HuH-7 (cell line): ENCODE results near the gene CCDC200.
"Not testable (repeated sequence)": the region's sequence is repeated elsewhere in the genome, so short reads cannot be mapped to it uniquely, and the experiment has no call there.

ENCODE experiments used
- DNase-seq: peaks from one replicate; pipeline ENCODE4 v3.0.0; 2011; ENCODE audit warnings: low spot score

CCDC200 gene

DNA sequence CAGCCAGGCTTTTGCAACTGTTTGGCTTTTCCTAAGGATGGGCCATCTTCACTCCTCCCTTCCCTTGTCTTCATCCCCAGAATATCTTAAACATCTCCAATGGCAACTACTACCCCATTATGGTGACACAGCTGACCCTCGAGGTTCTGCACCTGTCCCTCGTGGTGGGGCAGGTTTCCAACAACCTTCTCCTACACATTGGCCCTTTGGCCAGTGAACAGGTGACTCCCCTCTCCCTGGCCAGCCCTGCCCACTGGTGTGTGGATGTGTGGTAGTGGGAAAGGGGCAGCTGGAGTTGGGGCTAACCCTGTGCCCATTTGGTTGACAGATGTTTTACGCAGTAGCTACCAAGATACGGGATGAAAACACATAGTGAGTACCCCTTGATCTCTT is 12.1 kb downstream of the CCDC200 start:
- DNase-seq = no peak

DNA sequence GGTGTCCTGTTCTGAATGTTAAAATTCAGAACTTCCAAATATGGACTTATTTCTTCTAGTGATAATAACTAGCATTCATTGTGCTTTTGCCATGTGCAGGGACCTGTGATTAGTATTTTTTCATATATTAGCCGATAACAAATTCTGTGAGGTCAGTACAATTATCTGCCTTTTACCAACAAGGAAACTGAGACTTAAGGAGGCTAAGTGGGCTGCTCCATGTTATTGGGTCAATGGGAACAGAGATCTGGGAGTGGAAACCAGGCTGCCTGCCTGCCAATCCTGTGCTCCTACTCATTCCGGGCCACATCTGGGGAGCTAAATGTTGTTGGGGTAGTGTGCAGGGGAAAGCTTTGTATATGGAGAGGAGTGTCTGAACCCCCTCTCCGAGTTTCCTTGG is 13.1 kb downstream of the CCDC200 start:
- no peak for DNase-seq

DNA sequence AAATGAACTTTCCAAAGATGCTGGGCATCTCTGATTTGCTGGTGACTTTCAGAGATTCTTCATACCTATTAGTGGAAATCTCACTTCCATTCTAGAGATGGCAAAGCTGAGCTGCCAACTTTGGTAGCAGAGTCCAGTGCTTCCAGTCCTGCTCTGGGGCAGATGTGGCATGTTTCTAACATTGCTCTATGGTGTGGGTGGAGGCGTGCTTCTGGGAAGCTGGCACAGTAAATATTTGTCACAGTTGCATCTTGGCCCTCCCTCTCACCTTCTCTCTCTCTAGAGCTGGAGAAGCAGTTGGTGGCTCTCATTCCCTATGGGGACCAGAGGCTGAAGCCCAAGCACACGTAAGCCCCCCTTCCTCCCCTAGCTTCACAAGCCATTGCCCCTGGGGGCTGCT is 14.9 kb downstream of the CCDC200 start:
- DNase-seq = no peak

DNA sequence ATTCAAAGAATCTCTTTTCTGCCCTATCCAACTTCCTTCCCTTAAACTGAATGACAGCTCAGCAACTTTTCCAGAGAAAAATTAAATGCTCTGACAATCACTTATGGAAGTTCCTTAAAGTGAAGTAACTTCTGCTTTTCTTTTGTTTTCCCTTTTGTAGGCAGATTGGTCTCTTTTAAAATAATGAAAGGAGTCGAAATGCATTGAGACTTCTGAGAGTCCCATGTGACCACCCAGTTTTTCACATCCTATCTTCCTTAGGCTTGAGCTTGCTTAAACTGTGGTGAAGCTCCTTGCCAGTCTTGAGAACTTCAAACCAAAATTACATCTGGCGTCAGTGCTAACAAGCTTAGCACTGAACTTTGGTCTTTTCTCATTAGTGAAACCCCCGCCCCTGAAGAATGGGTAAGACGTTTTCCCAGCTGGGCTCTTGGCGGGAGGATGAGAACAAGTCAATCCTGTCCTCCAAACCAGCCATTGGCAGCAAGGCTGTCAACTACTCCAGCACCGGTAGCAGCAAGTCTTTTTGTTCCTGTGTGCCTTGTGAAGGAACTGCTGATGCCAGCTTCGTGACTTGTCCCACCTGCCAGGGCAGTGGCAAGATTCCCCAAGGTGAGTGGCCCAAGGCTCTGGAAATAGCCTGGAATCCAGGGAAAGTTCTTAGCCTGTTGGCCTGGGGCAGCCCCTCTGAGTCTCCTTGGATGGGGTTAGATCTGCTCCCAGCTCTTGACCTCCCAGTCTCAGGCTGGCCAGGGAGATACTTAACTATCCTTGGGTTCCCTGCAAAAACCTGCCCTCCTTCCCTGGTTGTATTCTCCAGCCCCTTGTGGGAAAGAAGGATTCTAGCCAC is 15.6 kb downstream of the CCDC200 start:
- DNase-seq = no peak

DNA sequence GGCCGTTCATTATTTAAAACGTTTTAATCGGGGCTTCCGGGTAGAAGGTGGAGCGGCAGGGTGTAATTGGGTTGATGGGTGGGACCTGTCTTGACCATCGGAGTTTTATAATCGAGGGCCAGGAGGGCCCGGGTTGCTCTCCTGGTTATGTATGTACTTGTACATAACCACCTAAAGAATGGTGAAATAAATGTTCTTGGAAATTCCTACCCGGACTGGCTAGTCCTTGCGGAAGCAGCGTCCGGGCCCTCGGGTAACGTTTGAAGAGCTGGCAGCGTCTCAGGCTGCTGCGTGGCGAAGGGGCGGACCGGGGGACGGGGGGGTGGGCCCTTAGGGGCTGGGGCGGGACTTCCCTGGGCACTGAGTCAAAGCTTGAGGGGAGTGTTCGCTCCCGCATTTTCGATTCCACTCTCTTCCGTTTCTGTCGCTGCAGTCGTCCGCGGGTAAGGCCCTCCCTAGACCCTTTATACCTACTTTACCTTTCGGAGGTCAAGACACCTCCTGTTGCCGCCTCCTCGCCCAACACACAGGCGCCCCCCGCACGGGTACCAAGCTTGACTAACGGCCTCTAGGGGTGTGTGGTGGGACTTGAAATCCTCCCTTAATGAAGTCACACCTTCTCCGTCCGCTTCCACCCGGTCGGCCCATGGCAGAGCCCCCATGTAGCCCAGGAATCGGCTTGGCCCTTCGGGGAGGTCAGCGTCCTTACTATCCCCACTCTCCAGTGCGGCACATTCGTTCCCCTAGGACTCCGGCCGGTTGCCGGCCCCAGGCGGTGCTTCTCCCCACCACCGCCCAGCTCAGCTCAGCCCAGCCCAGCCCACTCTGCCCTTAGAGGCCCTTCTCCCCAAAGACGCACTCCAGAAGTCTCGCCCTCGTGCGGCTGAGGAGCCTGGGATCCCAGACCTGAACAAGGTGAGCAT is 16.7 kb downstream of the CCDC200 start, which contains the start of gene TMEM106A:
TSS of gene TMEM106A (plus strand) at position 396 of the 923 bp plus-strand sequence. CDS start 1,167 bp downstream, outside the sequence.
- DNase-seq = no peak

DNA sequence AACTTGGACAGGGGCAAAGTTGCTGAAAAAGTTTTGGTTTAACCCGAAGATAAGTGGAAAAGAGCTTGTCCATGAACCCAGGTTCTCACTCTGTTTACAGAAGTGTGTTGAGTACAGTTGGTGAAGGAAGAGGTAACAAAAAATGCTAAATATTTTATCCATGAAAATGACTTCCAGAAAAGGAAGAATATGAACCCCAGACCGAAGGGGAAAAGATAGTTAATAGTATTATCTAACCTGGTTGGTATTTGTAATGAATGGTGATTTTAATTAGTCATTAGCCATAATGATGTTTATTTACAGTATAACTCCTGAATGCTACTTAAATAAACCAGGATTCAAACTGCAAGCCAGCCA is 17.3 kb downstream of the CCDC200 start:
- no peak for DNase-seq

DNA sequence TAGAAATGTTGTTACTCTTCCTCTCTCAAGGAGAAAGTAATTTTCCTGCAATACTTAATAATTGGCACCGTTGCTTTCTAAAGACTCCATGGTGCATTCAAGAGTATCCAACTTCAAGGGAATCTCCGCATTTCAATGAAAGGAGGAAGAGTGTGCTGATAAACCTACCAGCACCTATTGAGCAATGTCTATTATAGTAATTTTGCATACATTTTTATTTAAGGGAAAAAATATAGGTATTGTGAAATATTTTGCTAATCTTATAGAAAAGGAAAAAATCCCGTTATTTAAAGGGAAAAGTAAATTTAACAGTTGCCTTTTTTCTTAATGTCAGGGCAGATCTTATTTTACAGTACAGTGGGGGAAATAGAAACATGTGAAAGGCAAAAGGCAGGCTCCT is 17.8 kb downstream of the CCDC200 start:
- no peak for DNase-seq

DNA sequence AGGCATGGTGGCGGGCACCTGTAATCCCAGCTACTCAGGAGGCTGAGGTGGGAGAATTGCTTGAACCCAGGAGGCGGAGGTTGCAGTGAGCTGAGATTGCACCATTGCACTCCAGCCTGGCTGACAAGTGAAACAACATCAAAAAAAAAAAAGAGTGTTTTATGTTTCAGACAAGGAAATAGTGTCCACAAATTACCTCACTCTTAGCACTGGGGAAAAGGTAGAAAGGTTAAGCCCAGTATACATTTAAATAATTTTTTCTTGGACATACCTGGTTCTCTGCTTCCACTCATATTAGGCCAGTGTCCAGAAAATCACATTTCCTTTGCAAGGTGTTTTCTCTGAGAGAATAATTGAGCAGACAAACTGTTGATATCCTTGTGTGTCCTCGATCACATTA is 25.4 kb downstream of the CCDC200 start:
- not testable (repeated sequence) for DNase-seq

DNA sequence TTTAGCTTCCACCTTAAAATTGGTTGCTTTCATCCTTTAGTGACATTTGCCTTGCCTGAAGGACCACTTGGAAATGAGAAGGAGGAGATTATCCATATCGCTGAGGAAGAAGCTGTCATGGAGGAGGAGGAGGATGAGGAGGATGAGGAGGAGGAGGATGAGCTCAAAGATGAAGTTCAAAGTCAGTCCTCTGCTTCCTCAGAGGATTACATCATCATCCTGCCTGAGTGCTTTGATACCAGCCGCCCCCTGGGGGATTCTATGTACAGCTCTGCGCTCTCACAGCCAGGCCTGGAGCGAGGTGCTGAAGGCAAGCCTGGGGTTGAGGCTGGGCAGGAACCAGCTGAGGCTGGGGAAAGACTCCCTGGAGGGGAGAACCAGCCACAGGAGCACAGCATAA is 28.3 kb downstream of the CCDC200 start:
- no peak for DNase-seq

DNA sequence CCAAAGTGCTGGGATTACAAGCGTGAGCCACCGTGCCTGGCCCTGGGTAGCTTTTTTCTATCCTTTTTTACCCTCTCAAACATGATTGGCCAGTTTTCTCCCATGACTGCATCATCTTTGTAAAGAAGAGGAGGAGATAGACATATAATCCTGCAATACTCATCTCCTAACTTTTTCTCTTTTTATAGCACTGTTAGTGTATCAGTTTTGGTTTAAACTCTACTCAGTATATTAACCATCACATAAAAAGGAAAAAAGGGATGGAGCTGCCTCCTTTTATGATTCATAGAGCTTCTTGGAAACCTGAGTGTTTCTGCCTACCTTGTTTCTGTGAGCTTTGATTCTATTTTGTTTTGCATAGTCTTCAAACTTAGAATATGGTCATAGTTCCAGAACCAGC is 28.8 kb downstream of the CCDC200 start:
- no peak for DNase-seq

DNA sequence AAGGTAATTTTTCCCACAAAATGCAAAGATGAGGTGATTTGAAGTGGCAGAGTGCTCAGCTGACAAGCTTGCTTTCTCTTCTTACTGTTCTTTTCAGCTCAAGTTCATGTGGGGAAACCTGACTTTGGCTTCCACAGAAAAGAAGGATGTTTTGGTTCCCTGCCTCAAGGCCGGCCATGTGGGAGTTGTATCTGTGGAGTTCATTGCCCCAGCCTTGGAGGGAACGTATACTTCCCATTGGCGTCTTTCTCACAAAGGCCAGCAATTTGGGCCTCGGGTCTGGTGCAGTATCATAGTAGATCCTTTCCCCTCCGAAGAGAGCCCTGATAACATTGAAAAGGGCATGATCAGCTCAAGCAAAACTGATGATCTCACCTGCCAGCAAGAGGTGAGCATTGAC is 35.2 kb downstream of the CCDC200 start:
- no peak for DNase-seq

DNA sequence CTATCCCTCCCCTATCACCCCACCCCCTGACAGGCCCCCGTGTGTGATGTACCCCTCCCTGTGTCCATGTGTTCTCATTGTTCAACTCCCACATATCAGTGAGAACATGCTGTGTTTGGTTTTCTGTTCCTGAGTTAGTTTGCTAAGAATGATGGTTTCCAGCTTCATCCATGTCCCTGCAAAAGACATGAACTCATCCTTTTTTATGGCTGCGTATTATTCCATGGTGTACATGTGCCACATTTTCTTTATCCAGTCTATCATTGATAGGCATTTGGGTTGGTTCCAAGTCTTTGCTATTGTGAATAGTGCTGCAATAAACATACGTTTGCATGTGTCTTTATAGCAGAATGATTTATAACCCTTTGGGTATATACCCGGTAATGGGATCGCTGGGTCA is 41.8 kb downstream of the CCDC200 start:
- not testable (repeated sequence) for DNase-seq

DNA sequence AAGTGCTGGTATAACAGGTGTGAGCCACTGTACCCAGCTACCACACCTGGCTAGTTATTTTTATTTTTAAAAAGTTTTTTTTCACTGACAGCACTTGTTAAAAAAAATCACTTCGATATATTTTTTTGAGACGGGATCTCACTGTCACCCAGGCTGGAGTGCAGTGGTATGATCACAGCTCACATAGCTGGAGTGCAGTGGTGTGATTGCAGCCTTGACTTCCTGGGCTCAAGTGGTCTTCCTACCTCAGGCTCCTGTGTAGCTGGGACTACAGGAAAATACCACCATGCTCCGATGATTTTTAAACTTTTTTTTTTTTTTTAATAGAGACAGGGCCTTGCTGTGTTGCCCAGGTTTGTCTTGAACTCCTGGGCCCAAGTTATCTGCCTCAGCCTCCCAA is 44.5 kb downstream of the CCDC200 start:
- DNase-seq = no peak

DNA sequence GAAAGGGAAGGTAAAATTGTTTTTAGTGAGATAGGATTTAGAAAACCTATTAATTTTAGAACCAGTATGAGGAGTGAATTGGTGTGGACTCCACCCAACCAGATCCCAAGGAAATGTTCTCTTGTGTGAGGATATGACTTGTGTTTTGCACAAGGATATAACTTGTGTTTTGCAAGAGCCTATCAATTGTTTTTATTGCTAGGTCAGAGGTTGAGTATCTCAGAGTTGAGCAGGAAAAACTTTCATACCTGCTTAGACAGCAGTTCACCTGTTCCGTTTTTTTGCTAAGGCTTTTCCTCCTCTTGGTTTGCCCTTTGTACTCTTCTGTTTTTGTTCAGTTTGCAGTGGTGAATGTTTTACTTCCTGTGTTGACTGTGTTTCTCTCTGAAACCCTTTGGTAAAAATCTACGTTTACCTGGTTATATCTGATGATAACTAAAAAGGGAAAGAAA is 52.3 kb downstream of the CCDC200 start:
- no peak for DNase-seq

DNA sequence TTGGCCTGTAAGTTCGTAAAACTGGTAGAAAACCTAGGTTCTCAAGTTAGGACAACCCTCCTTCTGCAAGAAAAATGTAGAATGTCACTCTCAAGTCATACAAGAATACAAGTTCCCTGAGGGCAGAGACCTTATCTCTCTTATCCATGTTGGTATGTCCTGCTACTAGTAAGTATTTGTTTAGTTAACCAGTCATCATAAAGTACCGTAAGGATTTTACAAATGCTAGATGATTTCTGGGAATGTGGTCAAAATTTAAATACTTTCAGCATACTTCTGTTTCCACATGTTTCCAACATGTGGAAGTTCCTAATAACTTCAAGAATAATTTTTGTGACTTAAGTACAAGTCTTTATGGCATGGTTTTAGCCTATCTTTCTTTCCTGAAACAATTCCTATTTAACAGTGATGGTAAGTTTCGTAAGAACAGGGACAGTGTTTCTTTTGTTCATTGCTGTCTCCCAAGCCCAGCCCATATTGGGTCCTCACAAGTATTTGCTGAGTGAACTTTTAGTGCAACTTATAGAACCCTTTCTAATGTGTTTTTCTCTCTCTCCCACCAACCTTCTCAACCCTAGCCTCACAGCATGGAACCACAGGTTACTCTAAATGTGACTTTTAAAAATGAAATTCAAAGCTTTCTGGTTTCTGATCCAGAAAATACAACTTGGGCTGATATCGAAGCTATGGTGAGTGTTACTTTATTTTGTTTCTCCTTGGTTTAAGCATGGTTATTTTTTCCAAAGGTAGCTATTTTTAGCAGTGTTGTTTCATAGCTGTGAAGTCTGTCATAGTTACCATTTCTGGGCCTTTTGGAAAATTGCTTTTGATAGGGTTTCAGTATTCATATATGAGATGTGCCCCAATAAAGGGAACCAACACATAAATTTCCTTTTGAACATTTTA is 53.0 kb downstream of the CCDC200 start:
- DNase-seq = no peak

DNA sequence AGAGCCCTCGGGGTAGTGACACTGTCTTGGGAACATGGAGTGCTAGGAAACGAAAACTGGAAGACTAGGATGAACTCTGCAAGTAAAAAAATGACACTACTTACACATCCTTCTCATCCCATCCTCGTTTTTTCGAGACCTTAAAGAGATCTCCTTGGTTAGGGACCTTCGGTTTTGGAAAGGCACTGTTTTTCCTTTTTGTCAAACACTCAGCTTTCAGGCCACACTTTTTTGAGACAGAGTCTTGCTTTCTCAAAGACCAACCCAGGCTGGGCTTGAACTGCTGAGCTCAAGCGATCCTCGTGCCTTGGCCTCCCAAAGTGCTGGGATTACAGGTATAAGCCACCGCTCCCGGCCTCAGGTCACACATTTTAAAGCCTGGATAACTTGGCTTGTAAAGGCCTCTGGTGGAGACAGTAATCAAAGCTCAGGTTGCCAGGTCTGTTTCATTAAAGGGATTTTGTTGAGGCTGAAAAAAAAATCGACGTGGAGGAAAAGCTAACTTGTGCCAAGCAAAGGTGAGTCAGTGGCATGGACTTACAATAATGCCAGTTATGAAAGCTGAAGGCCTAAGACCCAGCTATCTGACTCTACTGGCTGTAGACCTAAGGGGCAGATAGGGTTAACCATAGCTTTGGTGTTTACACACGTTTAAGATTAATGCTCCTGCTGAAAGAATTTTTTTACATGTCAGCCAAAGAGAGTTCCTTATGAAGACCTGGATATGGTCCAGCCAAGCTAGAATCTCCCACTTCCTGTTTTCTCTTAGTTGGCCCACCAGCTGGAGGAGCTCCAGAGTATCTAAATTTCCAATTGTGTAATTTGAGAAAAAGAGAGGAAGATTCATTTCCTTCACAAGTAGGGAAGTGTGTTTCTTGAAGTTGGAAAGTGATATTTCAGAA is 56.6 kb downstream of the CCDC200 start:
- no peak for DNase-seq
